Activated CD4-positive, alpha-beta memory T cell treated with anti-CD3 and anti-CD28 coated beads, Interleukin-2, amount 10 ng/mL, durations not matched to agents 7 days and 5 days (primary cell): Measurements from ENCODE around the gene MOSPD3. TPM values are rescaled to one million over a fixed set of nuclear protein-coding genes. Genes with fewer than 3 reads are reported as not detected.
A peak's percentile ranks its signal among the peaks of the same experiment; 100 is the strongest.

Experiments
- CTCF ChIA-PET: fragments of 350-600 bp; sonication (Branson Sonifier 250); formaldehyde crosslinking; loops from one replicate; lab custom pipeline; 2021; ENCODE audit warnings: antibody characterized with exemption, inconsistent platforms; lab: Charles Lee
- POLR2A ChIA-PET: fragments of 350-600 bp; sonication (Branson Sonifier 250); formaldehyde crosslinking; loops from one replicate; lab custom pipeline; 2021; ENCODE audit warnings: antibody characterized with exemption; lab: Charles Lee
- DNase-seq: peaks from one replicate; pipeline ENCODE4 v3.0.0-alpha.2; 2020
- H3K27ac Mint-ChIP-seq: one replicate; pipeline ENCODE4 v1.8.0; 2021; ENCODE audit warnings: mild to moderate bottlenecking, mixed read lengths
- H3K27me3 Mint-ChIP-seq: one replicate; pipeline ENCODE4 v1.8.0; 2021; ENCODE audit warnings: mixed read lengths
- H3K36me3 Mint-ChIP-seq: one replicate; pipeline ENCODE4 v1.8.0; 2021; ENCODE audit warnings: low read depth, mixed read lengths
- H3K4me1 Mint-ChIP-seq: one replicate; pipeline ENCODE4 v1.8.0; 2021; ENCODE audit warnings: mixed read lengths
- H3K4me3 Mint-ChIP-seq: one replicate; pipeline ENCODE4 v1.8.0; 2021; ENCODE audit warnings: mild to moderate bottlenecking, mixed read lengths
- H3K9me3 Mint-ChIP-seq: one replicate; pipeline ENCODE4 v1.8.0; 2021; ENCODE audit warnings: mixed read lengths
- total RNA-seq, 2 experiments: library from RNA; stranded (reverse); gene quantifications; one replicate each; pipeline ENCODE4 v1.2.3, GENCODE V29; 2021

The MOSPD3 gene
- total RNA-seq, 2 experiments from 2014 or later, result 47.2 to 53.3 TPM

DNA sequence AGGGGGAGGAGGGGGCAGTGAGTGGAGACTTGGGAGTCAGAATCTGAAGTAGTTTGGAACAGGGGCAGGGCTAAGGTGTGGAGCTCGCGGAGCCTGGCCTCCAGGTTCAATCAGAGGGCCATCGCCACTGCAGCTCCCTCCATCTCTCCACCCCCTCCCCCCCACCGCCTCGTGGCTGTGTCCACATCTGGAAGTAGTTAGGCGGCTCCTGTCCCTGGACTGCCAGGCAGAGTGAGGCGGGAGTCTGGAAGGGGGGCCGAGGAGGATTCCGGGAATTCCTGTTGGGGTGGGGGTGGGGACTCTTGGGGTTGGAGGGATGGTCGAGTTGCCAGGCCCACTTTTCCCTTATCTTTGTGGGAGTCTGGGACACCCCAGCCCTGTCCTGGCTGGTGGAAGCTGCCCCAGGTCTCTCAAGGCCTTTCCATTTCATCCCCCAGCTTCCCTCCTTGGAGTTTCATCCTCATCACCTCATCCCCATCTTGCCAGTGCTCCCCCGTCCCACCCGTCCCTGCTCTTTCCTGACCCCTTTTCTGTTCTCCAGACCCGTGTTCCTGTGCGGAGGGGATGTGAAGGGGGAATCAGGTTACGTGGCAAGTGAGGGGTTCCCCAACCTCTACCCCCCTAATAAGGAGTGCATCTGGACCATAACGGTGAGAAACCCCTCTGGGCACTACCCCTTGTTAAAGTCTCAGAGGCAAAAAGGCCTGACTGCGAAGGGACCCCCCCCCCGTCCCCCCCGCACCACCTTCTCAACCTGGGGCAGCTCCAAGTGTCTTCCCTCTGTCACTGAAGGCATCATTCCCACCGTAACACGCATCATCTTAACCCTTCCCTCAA lies 9.2 kb upstream of the MOSPD3 start:
- Mint-ChIP-seq H3K27me3 (peaks cover 3% of the 10 kb centered on the region), H3K4me1 (peaks cover 44% of the 10 kb centered on the region), H3K4me3 (peak overlapping the region; percentile 82), H3K9me3 (no peaks in the 10 kb centered on the region), H3K36me3 (no peaks in the 10 kb centered on the region), H3K27ac (peak overlapping the region; percentile 86)
- POLR2A ChIA-PET, result interaction anchor here (0.6 to 7.9 kb wide), 11 partner anchors 9 to 167 kb away, joined by 3 to 89 read pairs (median 5); partner anchors contain the start of genes FBXO24, GIGYF1, GNB2 and LRCH4
- DNase-seq, result no peak
- CTCF ChIA-PET, result interaction anchor here (0.7 to 2.0 kb wide), 7 partner anchors 14 to 88 kb away, joined by 3 to 8 read pairs (median 3); partner anchors contain the start of genes FBXO24 and LRCH4

DNA sequence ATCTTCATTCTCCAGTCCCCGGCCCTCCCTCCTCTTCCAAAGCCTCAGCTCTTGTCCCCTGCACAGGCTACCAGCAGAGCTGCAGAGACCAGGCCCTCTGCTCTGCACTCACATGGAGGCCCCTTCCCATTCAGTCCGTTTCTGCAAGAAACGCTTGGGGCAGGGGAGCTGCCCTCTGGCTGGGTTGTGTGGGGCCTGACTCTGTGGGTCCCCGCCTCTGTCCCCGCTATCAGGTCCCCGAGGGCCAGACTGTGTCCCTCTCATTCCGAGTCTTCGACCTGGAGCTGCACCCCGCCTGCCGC lies 8.7 kb upstream of the MOSPD3 start:
- Mint-ChIP-seq H3K4me1 (peaks cover 39% of the 10 kb centered on the region), H3K4me3 (peak overlapping the region; percentile 82), H3K9me3 (no peaks in the 10 kb centered on the region), H3K27ac (peak overlapping the region; percentile 86), H3K27me3 (peaks cover 3% of the 10 kb centered on the region), H3K36me3 (no peaks in the 10 kb centered on the region)
- DNase-seq, result no peak
- CTCF ChIA-PET, result interaction anchor here (0.5 to 2.0 kb wide), 6 partner anchors 17 to 236 kb away, joined by 3 to 8 read pairs (median 3); partner anchors contain the start of genes FBXO24 and LRCH4
- POLR2A ChIA-PET, result interaction anchor here (0.6 to 7.9 kb wide), 11 partner anchors 9 to 168 kb away, joined by 3 to 89 read pairs (median 5); partner anchors contain the start of genes FBXO24, GIGYF1, GNB2 and LRCH4

- Mint-ChIP-seq H3K4me3 (peak overlapping the region; percentile 82), H3K36me3 (no peaks in the 10 kb centered on the region), H3K4me1 (peaks cover 37% of the 10 kb centered on the region), H3K9me3 (no peaks in the 10 kb centered on the region), H3K27ac (peak overlapping the region; percentile 86), H3K27me3 (peaks cover 3% of the 10 kb centered on the region)
- POLR2A ChIA-PET, result interaction anchor here (0.6 to 7.9 kb wide), 23 partner anchors 8 to 176 kb away, joined by 3 to 89 read pairs (median 4); partner anchors contain the start of genes FBXO24, GIGYF1, GNB2 and LRCH4
- CTCF ChIA-PET, result interaction anchor here (0.5 to 2.3 kb wide), 17 partner anchors 9 to 235 kb away, joined by 3 to 17 read pairs (median 3); partner anchors contain the start of genes FBXO24 and LRCH4
- DNase-seq, result peak; percentile 85
Measured at GRCh38 chr7:100604028-100604975, 8.0 kb upstream of the MOSPD3 start.

GRCh38 chr7:100604976-100605911 lies 7.1 kb upstream of the MOSPD3 start:
- CTCF ChIA-PET, result interaction anchor here (0.6 to 2.3 kb wide), 16 partner anchors 8 to 165 kb away, joined by 3 to 17 read pairs (median 3); partner anchors contain the start of genes FBXO24, LRCH4 and POP7
- POLR2A ChIA-PET, result interaction anchor here (0.7 to 7.9 kb wide), 14 partner anchors 9 to 177 kb away, joined by 3 to 89 read pairs (median 4); partner anchors contain the start of genes FBXO24, LRCH4, MEPCE and POP7
- Mint-ChIP-seq H3K4me1 (peaks cover 39% of the 10 kb centered on the region), H3K9me3 (no peaks in the 10 kb centered on the region), H3K36me3 (no peaks in the 10 kb centered on the region), H3K27me3 (peaks cover 5% of the 10 kb centered on the region), H3K4me3 (peak overlapping the region; percentile 82), H3K27ac (peak overlapping the region; percentile 58)
- peak; percentile 62 for DNase-seq

DNA sequence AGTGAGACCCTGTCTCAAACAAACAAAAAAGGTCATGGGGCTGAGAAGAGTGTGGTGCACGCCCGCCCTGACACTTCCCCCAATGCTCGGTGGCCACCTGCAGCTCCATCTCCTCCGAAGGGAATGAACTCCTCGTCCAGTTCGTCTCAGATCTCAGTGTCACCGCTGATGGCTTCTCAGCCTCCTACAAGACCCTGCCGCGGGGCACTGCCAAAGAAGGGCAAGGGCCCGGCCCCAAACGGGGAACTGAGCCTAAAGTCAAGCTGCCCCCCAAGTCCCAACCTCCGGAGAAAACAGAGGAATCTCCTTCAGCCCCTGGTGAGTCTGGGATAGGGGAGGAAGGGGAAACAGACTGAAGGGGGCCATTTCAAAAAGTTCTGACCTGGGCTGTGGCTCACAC lies 6.0 kb upstream of the MOSPD3 start:
- H3K27me3 Mint-ChIP-seq, result peaks cover 5% of the 10 kb centered on the region
- H3K4me1 Mint-ChIP-seq, result peaks cover 42% of the 10 kb centered on the region
- no peaks in the 10 kb centered on the region for H3K36me3 Mint-ChIP-seq
- no peaks in the 10 kb centered on the region for H3K9me3 Mint-ChIP-seq
- no peak for DNase-seq
- peak overlapping the region; percentile 82 for H3K4me3 Mint-ChIP-seq
- CTCF ChIA-PET, result interaction anchor here (0.9 to 2.3 kb wide), 7 partner anchors 18 to 99 kb away, joined by 3 to 17 read pairs (median 8); partner anchors contain the start of genes FBXO24, LRCH4 and POP7
- no peak overlapping the region for H3K27ac Mint-ChIP-seq
- POLR2A ChIA-PET, result interaction anchor here (1.7 to 7.9 kb wide), 6 partner anchors 8 to 99 kb away, joined by 4 to 89 read pairs (median 12); partner anchors contain the start of genes FBXO24, LRCH4 and POP7

DNA sequence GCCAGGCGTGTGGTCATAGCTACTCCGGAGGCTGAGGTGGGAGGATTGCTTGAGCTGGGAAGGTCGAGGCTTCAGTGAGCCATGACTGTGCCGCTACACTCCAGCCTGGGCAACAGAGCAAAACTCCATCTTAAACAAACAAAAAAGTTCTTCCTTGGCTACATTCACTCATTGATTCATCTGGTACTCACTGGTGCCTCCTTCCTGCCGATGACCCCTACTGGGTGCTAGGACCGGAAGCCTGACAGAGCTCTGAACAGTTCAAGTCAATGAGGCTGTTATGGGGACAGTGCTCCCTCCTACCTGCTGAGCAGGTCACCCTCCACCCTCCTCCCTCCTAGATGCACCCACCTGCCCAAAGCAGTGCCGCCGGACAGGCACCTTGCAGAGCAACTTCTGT lies 5.2 kb upstream of the MOSPD3 start:
- no peak overlapping the region for H3K4me3 Mint-ChIP-seq
- peaks cover 42% of the 10 kb centered on the region for H3K4me1 Mint-ChIP-seq
- no peak for DNase-seq
- CTCF ChIA-PET, result interaction anchor here (11.9 kb wide), 1 partner anchor 26 kb away, joined by 163 read pairs; no protein-coding TSS in a partner anchor
- no peak overlapping the region for H3K27ac Mint-ChIP-seq
- H3K27me3 Mint-ChIP-seq, result peaks cover 5% of the 10 kb centered on the region
- POLR2A ChIA-PET, result interaction anchor here (2.3 to 7.9 kb wide), 3 partner anchors 17 to 23 kb away, joined by 6 to 89 read pairs (median 32); partner anchors contain the start of genes FBXO24 and LRCH4
- no peaks in the 10 kb centered on the region for H3K36me3 Mint-ChIP-seq
- no peaks in the 10 kb centered on the region for H3K9me3 Mint-ChIP-seq

GRCh38 chr7:100609958-100610357 lies 2.4 kb upstream of the MOSPD3 start:
- H3K9me3 Mint-ChIP-seq, result no peaks in the 10 kb centered on the region
- ChIA-PET POLR2A (interaction anchor here (5.5 kb wide), 1 partner anchor 25 kb away, joined by 66 read pairs; the partner anchor contains the start of genes FBXO24 and LRCH4), CTCF (interaction anchor here (0.6 to 11.9 kb wide), 3 partner anchors 19 to 25 kb away, joined by 4 to 163 read pairs (median 4); no protein-coding TSS in a partner anchor)
- no peak overlapping the region for H3K27ac Mint-ChIP-seq
- H3K36me3 Mint-ChIP-seq, result peaks cover 8% of the 10 kb centered on the region
- no peak for DNase-seq
- H3K27me3 Mint-ChIP-seq, result peaks cover 5% of the 10 kb centered on the region
- H3K4me1 Mint-ChIP-seq, result peaks cover 41% of the 10 kb centered on the region
- H3K4me3 Mint-ChIP-seq, result peak overlapping the region; percentile 1

DNA sequence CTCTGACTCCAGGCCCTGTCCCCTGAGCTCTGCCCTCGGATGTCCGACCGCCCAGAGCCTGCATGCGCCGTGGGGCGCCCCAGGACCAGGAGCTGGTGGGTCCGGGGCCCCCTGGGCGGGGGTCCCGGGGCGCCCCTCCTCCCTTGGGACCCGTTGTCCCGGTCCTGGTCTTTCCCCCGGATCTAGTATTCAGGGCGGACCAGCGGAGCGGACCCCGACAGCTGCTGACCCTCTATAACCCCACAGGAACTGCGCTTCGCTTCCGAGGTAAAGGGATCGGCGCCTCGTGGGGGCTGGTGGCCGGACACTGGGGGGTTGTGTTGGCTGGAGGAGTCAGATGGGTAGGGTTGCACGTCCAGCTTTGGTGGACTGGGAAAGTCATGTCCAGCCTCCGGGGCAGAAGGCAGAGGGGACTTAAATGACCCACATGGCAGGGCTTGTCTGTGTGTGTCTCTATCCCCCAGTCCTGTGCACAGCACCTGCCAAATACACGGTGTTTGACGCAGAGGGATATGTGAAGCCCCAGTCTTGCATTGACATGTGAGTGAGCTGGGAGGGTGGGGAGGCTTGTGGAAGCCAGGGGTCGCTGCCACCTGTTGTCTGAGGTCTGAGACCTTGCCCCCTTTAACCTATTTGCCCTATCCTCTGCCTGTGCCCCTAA lies 520 bp downstream of the MOSPD3 start:
- Mint-ChIP-seq H3K36me3 (peaks cover 15% of the 10 kb centered on the region), H3K27me3 (peaks cover 2% of the 10 kb centered on the region), H3K4me3 (peak overlapping the region; percentile 95), H3K4me1 (peaks cover 21% of the 10 kb centered on the region), H3K9me3 (no peaks in the 10 kb centered on the region), H3K27ac (peak overlapping the region; percentile 64)
- CTCF ChIA-PET, result interaction anchor here (1.0 to 11.9 kb wide), 18 partner anchors 8 to 262 kb away, joined by 3 to 163 read pairs (median 5); partner anchors contain the start of genes FBXO24, LRCH4, POP7 and SRRT
- POLR2A ChIA-PET, result interaction anchor here (0.7 to 8.1 kb wide), 23 partner anchors 9 to 275 kb away, joined by 3 to 140 read pairs (median 5); partner anchors contain the start of genes FBXO24, GNB2, LRCH4 and POP7
- peak; percentile 41 for DNase-seq

- Mint-ChIP-seq H3K9me3 (no peaks in the 10 kb centered on the region), H3K27me3 (peaks cover 2% of the 10 kb centered on the region), H3K27ac (peak overlapping the region; percentile 7), H3K4me1 (peaks cover 21% of the 10 kb centered on the region), H3K4me3 (peak overlapping the region; percentile 85), H3K36me3 (peaks cover 15% of the 10 kb centered on the region)
- DNase-seq, result no peak
- ChIA-PET POLR2A (interaction anchor here (0.8 to 8.1 kb wide), 10 partner anchors 8 to 185 kb away, joined by 3 to 140 read pairs (median 10); partner anchors contain the start of genes FBXO24, GNB2, LRCH4 and POP7), CTCF (interaction anchor here (0.6 to 11.9 kb wide), 13 partner anchors 8 to 261 kb away, joined by 3 to 163 read pairs (median 5); partner anchors contain the start of genes POP7 and SRRT)
Measured at GRCh38 chr7:100613412-100614175, 1.3 kb downstream of the MOSPD3 start.
